ENCODE data around the gene CSNK1E. TPM values are rescaled to one million over a fixed set of nuclear protein-coding genes. Genes with fewer than 3 reads are reported as not detected.
"Not testable (repeated sequence)": the region's sequence is repeated elsewhere in the genome, so short reads cannot be mapped to it uniquely, and the experiment has no call there.

The CSNK1E gene
- 151 and 154 TPM in 2 replicates for total RNA-seq

- intact Hi-C loops (cut with micrococcal nuclease), result loop anchor here (1.0 to 5.0 kb wide), 6 partner anchors 35 to 190 kb away; partner anchors contain the start of genes DDX17, PLA2G6 and TMEM184B
- Mint-ChIP-seq H3K27me3 (ENCODE audit: insufficient read depth) (no peaks in the 10 kb centered on the region), H3K27ac (peak within 1 kb of the TSS; percentile 87), H3K4me1 (ENCODE audit: low read depth) (peaks cover 44% of the 10 kb centered on the region), H3K9me3 (no peaks in the 10 kb centered on the region), H3K36me3 (ENCODE audit: low read depth) (peaks cover 11% of the 10 kb centered on the region), H3K4me3 (peak within 1 kb of the TSS; percentile 90)
- DNase-seq (ENCODE audit: low spot score), result peak; percentile 74
Measured at GRCh38 chr22:38317122-38317994, at the start of gene CSNK1E. Gene CSNK1E, minus strand, starts transcription at chr22:38317433. Its CDS starts 3,276 bp downstream, at chr22:38314157.

- H3K9me3 Mint-ChIP-seq; H3K27me3 Mint-ChIP-seq (ENCODE audit: insufficient read depth); DNase-seq (ENCODE audit: low spot score); H3K27ac Mint-ChIP-seq; intact Hi-C loops (cut with micrococcal nuclease); H3K4me3 Mint-ChIP-seq; H3K4me1 Mint-ChIP-seq (ENCODE audit: low read depth): not testable (repeated sequence)
- H3K36me3 Mint-ChIP-seq (ENCODE audit: low read depth), result peaks cover 12% of the 10 kb centered on the region
Measured at GRCh38 chr22:38365829-38366228, 48.6 kb upstream of the CSNK1E start.

GRCh38 chr22:38365174-38365573 is 47.9 kb upstream of the CSNK1E start:
- H3K4me3 Mint-ChIP-seq; H3K27me3 Mint-ChIP-seq (ENCODE audit: insufficient read depth); DNase-seq (ENCODE audit: low spot score); intact Hi-C loops (cut with micrococcal nuclease); H3K27ac Mint-ChIP-seq; H3K9me3 Mint-ChIP-seq; H3K4me1 Mint-ChIP-seq (ENCODE audit: low read depth): not testable (repeated sequence)
- peaks cover 12% of the 10 kb centered on the region for H3K36me3 Mint-ChIP-seq (ENCODE audit: low read depth)

- H3K4me1 Mint-ChIP-seq (ENCODE audit: low read depth); H3K9me3 Mint-ChIP-seq; H3K4me3 Mint-ChIP-seq; DNase-seq (ENCODE audit: low spot score); intact Hi-C loops (cut with micrococcal nuclease); H3K27ac Mint-ChIP-seq; H3K27me3 Mint-ChIP-seq (ENCODE audit: insufficient read depth): not testable (repeated sequence)
- peaks cover 12% of the 10 kb centered on the region for H3K36me3 Mint-ChIP-seq (ENCODE audit: low read depth)
Measured at GRCh38 chr22:38360560-38360959, 43.3 kb upstream of the CSNK1E start.

- H3K27me3 Mint-ChIP-seq (ENCODE audit: insufficient read depth); H3K36me3 Mint-ChIP-seq (ENCODE audit: low read depth); H3K4me1 Mint-ChIP-seq (ENCODE audit: low read depth); H3K9me3 Mint-ChIP-seq; H3K27ac Mint-ChIP-seq; intact Hi-C loops (cut with micrococcal nuclease); DNase-seq (ENCODE audit: low spot score); H3K4me3 Mint-ChIP-seq: not testable (repeated sequence)
Measured at GRCh38 chr22:38359817-38360216, 42.6 kb upstream of the CSNK1E start.

GRCh38 chr22:38357971-38358370 is 40.7 kb upstream of the CSNK1E start:
- H3K36me3 Mint-ChIP-seq (ENCODE audit: low read depth); H3K9me3 Mint-ChIP-seq; H3K4me3 Mint-ChIP-seq; H3K27ac Mint-ChIP-seq; H3K27me3 Mint-ChIP-seq (ENCODE audit: insufficient read depth); intact Hi-C loops (cut with micrococcal nuclease); H3K4me1 Mint-ChIP-seq (ENCODE audit: low read depth); DNase-seq (ENCODE audit: low spot score): not testable (repeated sequence)

GRCh38 chr22:38355275-38355674 is 38.0 kb upstream of the CSNK1E start:
- Mint-ChIP-seq H3K27ac (no peak overlapping the region), H3K4me3 (no peak overlapping the region), H3K27me3 (ENCODE audit: insufficient read depth) (no peaks in the 10 kb centered on the region), H3K36me3 (ENCODE audit: low read depth) (peaks cover 2% of the 10 kb centered on the region), H3K9me3 (no peaks in the 10 kb centered on the region), H3K4me1 (ENCODE audit: low read depth) (no peaks in the 10 kb centered on the region)
- no peak for DNase-seq (ENCODE audit: low spot score)
- intact Hi-C loops (cut with micrococcal nuclease), result no loop called here

- peaks cover 1% of the 10 kb centered on the region for H3K36me3 Mint-ChIP-seq (ENCODE audit: low read depth)
- H3K27me3 Mint-ChIP-seq (ENCODE audit: insufficient read depth), result no peaks in the 10 kb centered on the region
- H3K4me3 Mint-ChIP-seq, result no peak overlapping the region
- DNase-seq (ENCODE audit: low spot score), result no peak
- intact Hi-C loops (cut with micrococcal nuclease), result loop anchor here (1.0 to 5.0 kb wide), 4 partner anchors 36 to 301 kb away; partner anchors contain the start of gene CSNK1E
- no peaks in the 10 kb centered on the region for H3K9me3 Mint-ChIP-seq
- H3K4me1 Mint-ChIP-seq (ENCODE audit: low read depth), result no peaks in the 10 kb centered on the region
- no peak overlapping the region for H3K27ac Mint-ChIP-seq
Measured at GRCh38 chr22:38353701-38354100, 36.5 kb upstream of the CSNK1E start.

- no peaks in the 10 kb centered on the region for H3K9me3 Mint-ChIP-seq
- DNase-seq (ENCODE audit: low spot score), result peak; percentile 61
- no peaks in the 10 kb centered on the region for H3K36me3 Mint-ChIP-seq (ENCODE audit: low read depth)
- no peak overlapping the region for H3K27ac Mint-ChIP-seq
- H3K4me1 Mint-ChIP-seq (ENCODE audit: low read depth), result no peaks in the 10 kb centered on the region
- no peaks in the 10 kb centered on the region for H3K27me3 Mint-ChIP-seq (ENCODE audit: insufficient read depth)
- H3K4me3 Mint-ChIP-seq, result no peak overlapping the region
- intact Hi-C loops (cut with micrococcal nuclease), result loop anchor here (1.0 to 5.0 kb wide), 4 partner anchors 36 to 301 kb away; partner anchors contain the start of gene CSNK1E
Measured at GRCh38 chr22:38353142-38353629, 36.0 kb upstream of the CSNK1E start.

- Mint-ChIP-seq H3K36me3 (ENCODE audit: low read depth) (no peaks in the 10 kb centered on the region), H3K27ac (no peak overlapping the region), H3K27me3 (ENCODE audit: insufficient read depth) (no peaks in the 10 kb centered on the region), H3K9me3 (no peaks in the 10 kb centered on the region), H3K4me3 (no peak overlapping the region), H3K4me1 (ENCODE audit: low read depth) (no peaks in the 10 kb centered on the region)
- intact Hi-C loops (cut with micrococcal nuclease), result loop anchor here (2.0 to 5.0 kb wide), 3 partner anchors 35 to 252 kb away; partner anchors contain the start of gene CSNK1E
- DNase-seq (ENCODE audit: low spot score), result no peak
Measured at GRCh38 chr22:38352436-38352835, 35.2 kb upstream of the CSNK1E start.

- Mint-ChIP-seq H3K9me3 (no peaks in the 10 kb centered on the region), H3K4me3 (no peak overlapping the region), H3K27ac (no peak overlapping the region), H3K36me3 (ENCODE audit: low read depth) (no peaks in the 10 kb centered on the region), H3K27me3 (ENCODE audit: insufficient read depth) (no peaks in the 10 kb centered on the region), H3K4me1 (ENCODE audit: low read depth) (no peaks in the 10 kb centered on the region)
- intact Hi-C loops (cut with micrococcal nuclease), result loop anchor here (5.0 kb wide), 1 partner anchor 33 kb away; the partner anchor contains the start of gene CSNK1E
- DNase-seq (ENCODE audit: low spot score), result no peak
Measured at GRCh38 chr22:38350444-38351359, 33.5 kb upstream of the CSNK1E start.

GRCh38 chr22:38348751-38349496 is 31.7 kb upstream of the CSNK1E start:
- intact Hi-C loops (cut with micrococcal nuclease), result no loop called here
- no peak overlapping the region for H3K27ac Mint-ChIP-seq
- H3K4me3 Mint-ChIP-seq, result no peak overlapping the region
- no peaks in the 10 kb centered on the region for H3K9me3 Mint-ChIP-seq
- no peaks in the 10 kb centered on the region for H3K27me3 Mint-ChIP-seq (ENCODE audit: insufficient read depth)
- no peaks in the 10 kb centered on the region for H3K36me3 Mint-ChIP-seq (ENCODE audit: low read depth)
- no peaks in the 10 kb centered on the region for H3K4me1 Mint-ChIP-seq (ENCODE audit: low read depth)
- no peak for DNase-seq (ENCODE audit: low spot score)

All from activated T-helper 1 cell treated with anti-CD3 and anti-CD28 coated beads, Interleukin-12 subunit alpha, Interleukin-12 subunit beta, Interleukin-2, Interleukin-4 antibody, amounts not matched to agents 30 ng/mL and 10 ng/mL and 1 ng/mL, durations not matched to agents 14 hours and 24 hours and 36 hours (primary cell).